Prostate gland (tissue), 2 donors: ENCODE results near the gene SGK2. TPM values are rescaled to one million over a fixed set of nuclear protein-coding genes. Genes with fewer than 3 reads are reported as not detected.

Experiments used
- DNase-seq: peaks from one replicate; pipeline ENCODE4 v3.0.0-alpha.2; 2019; ENCODE audit warnings: low spot score
- H3K27ac ChIP-seq, 2 donors: fragments of 200-600 bp; sonication (generic); 2 replicates each; pipeline ENCODE4 v1.5.1; 2017 to 2019
- H3K27me3 ChIP-seq: fragments of 200-600 bp; sonication (generic); replicated peaks from 2 replicates; pipeline ENCODE4 v1.5.1; 2019; ENCODE audit not compliant: insufficient read depth
- H3K36me3 ChIP-seq, 2 donors: fragments of 200-600 bp; sonication (generic); 1 replicate in 1 of 2; 2 replicates in 1 of 2; pipeline versions ENCODE4 v1.5.1 to v1.8.1; 2017 to 2019
- H3K4me1 ChIP-seq: fragments of 200-600 bp; sonication (generic); replicated peaks from 2 replicates; pipeline ENCODE4 v1.5.1; 2019
- H3K4me3 ChIP-seq, 2 donors: fragments of 200-600 bp; sonication (generic); 2 replicates each; pipeline ENCODE4 v1.5.1; 2017 to 2019
- H3K9me3 ChIP-seq: fragments of 200-600 bp; sonication (generic); 2 replicates; pipeline ENCODE4 v1.5.1; 2017
- POLR2A ChIP-seq: fragments of 450-650 bp; IDR thresholded peaks from one replicate; pipeline ENCODE4 v1.6.1; 2016; ENCODE audit warnings: antibody characterized with exemption, mild to moderate bottlenecking
- POLR2AphosphoS5 ChIP-seq: sonication (generic); formaldehyde crosslinking; IDR thresholded peaks from one replicate; pipeline ENCODE4 v1.6.1; 2017; ENCODE audit warnings: antibody characterized with exemption
- WGBS: methylation state at CpG from one replicate; pipeline ENCODE4 v1.1.5; 2018; 5-methylcytosine and 5-hydroxymethylcytosine counted together
- intact Hi-C: fragments of 100-400 bp; cut with DNase I; formaldehyde crosslinking; loops from one replicate; pipeline ENCODE4 v1.14.2; 2022
- total RNA-seq, 2 donors: library from RNA; depleted of rRNA; stranded (reverse); fragments of >200 nt; gene quantifications; one replicate each; pipeline ENCODE4 v1.1.0, GENCODE V29; 2016
- TF ChIP-seq, protein P1 (sequence below), 4 experiments: fragments of 200-600 bp in 2 of 4; fragments of 450-650 bp in 2 of 4; sonication (generic) in 2 of 4; IDR thresholded peaks; 1 replicate in 3 of 4; 2 replicates in 1 of 4; pipeline ENCODE4 v1.5.1; 2016 to 2019; ENCODE audit warnings: antibody characterized with exemption in 4 of 4, mild to moderate bottlenecking in 2 of 4, moderate library complexity in 2 of 4

The SGK2 gene
- total RNA-seq, 2 donors from 2014 or later = 0.68 to 4.5 TPM

DNA sequence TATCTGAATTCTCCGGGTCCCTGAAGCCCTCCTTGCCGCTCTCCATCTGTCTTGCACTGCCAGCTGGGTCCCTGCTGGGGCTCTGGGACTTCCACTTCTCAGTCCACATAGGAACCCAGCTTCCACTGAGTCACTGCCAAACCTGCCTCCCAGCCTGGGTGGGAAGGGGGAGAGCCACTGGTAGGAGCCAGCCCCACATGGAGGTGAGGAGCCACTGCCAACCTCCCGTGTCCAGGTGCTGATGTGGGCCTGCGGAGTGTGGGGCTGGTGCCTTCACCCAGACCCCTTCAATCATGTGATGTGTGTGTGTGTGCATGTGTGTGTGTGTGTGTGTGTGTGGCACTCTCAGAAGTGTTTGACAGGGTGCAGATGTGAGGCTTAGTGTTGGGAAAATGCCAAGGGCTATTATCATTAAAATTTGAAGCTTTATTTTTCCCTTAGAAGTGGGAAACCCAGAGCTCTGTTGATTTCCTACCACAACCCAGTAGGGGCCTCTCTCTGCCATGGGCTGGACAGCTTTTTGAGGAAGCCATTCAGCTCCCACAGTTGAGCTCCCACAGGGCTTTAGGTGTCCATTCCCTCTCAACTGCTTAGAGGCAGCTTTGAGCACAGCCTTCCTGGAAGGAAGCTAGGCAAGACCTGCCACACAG is 9.3 kb upstream of the SGK2 start:
- H3K9me3 ChIP-seq = no peaks in the 10 kb centered on the region
- intact Hi-C loops = no loop called here
- H3K4me1 ChIP-seq = no peaks in the 10 kb centered on the region
- TF ChIP-seq, protein P1, sequence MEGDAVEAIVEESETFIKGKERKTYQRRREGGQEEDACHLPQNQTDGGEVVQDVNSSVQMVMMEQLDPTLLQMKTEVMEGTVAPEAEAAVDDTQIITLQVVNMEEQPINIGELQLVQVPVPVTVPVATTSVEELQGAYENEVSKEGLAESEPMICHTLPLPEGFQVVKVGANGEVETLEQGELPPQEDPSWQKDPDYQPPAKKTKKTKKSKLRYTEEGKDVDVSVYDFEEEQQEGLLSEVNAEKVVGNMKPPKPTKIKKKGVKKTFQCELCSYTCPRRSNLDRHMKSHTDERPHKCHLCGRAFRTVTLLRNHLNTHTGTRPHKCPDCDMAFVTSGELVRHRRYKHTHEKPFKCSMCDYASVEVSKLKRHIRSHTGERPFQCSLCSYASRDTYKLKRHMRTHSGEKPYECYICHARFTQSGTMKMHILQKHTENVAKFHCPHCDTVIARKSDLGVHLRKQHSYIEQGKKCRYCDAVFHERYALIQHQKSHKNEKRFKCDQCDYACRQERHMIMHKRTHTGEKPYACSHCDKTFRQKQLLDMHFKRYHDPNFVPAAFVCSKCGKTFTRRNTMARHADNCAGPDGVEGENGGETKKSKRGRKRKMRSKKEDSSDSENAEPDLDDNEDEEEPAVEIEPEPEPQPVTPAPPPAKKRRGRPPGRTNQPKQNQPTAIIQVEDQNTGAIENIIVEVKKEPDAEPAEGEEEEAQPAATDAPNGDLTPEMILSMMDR (IDR thresholded peaks at IDR 0.05) = no peak
- no peak for TF ChIP-seq POLR2A
- TF ChIP-seq POLR2AphosphoS5 = no peak
- H3K27ac ChIP-seq = no peak overlapping the region
- H3K27me3 ChIP-seq = no peaks in the 10 kb centered on the region
- WGBS = 93% methylated on average over 4 of the region's 4 CpGs
- no peak for DNase-seq
- H3K36me3 ChIP-seq = no peaks in the 10 kb centered on the region
- no peak overlapping the region for H3K4me3 ChIP-seq

DNA sequence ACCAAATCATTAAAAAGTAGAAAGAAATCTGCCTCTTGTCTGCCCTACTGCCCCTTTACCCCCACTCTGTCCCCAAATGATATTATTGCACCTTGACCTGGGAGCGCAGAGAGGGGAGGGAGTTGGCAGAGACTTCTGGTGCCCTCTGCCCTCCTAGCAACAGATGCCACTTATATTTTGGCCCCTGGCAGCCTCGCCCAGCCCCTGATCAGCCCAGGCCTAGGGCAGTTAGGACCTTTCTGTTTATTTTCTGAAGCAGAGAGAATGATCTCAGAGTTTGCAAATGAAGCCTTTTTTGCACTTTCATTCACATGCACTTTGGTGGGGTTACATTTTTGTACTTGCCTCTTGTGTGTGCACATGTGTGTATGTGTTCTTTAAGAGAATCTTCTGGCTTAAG is 8.4 kb upstream of the SGK2 start:
- Histone ChIP-seq H3K27me3 (no peaks in the 10 kb centered on the region), H3K9me3 (no peaks in the 10 kb centered on the region), H3K27ac (no peak overlapping the region), H3K36me3 (no peaks in the 10 kb centered on the region), H3K4me3 (no peak overlapping the region), H3K4me1 (no peaks in the 10 kb centered on the region)
- WGBS = 93% methylated on average over 2 of the region's 2 CpGs
- intact Hi-C loops = no loop called here
- no peak for DNase-seq
- TF ChIP-seq, protein P1 (IDR thresholded peaks at IDR 0.05) = no peak
- TF ChIP-seq POLR2A (no peak), POLR2AphosphoS5 (no peak)

- Histone ChIP-seq H3K9me3 (no peaks in the 10 kb centered on the region), H3K27me3 (no peaks in the 10 kb centered on the region), H3K36me3 (no peaks in the 10 kb centered on the region), H3K27ac (no peak overlapping the region), H3K4me3 (no peak overlapping the region), H3K4me1 (no peaks in the 10 kb centered on the region)
- TF ChIP-seq POLR2A = no peak
- TF ChIP-seq POLR2AphosphoS5 = no peak
- intact Hi-C loops = no loop called here
- DNase-seq = no peak
- WGBS = 73% methylated on average over 3 of the region's 3 CpGs
Observed at GRCh38 chr20:43554369-43554768, 4.5 kb upstream of the SGK2 start.

- no peak for DNase-seq
- H3K4me3 ChIP-seq = no peak overlapping the region
- intact Hi-C loops = no loop called here
- no peaks in the 10 kb centered on the region for H3K36me3 ChIP-seq
- H3K27ac ChIP-seq = no peak overlapping the region
- no peaks in the 10 kb centered on the region for H3K4me1 ChIP-seq
- WGBS = 77% methylated on average over 8 of the region's 8 CpGs
- TF ChIP-seq, protein P1 (IDR thresholded peaks at IDR 0.05) = no peak
- TF ChIP-seq POLR2A = no peak
- no peaks in the 10 kb centered on the region for H3K9me3 ChIP-seq
- H3K27me3 ChIP-seq = no peaks in the 10 kb centered on the region
Observed at GRCh38 chr20:43559147-43559987, 540 bp downstream of the SGK2 start.

- H3K27ac ChIP-seq = no peak overlapping the region
- H3K4me3 ChIP-seq = no peak overlapping the region
- TF ChIP-seq, protein P1 (IDR thresholded peaks at IDR 0.05) = no peak
- TF ChIP-seq POLR2A (no peak), POLR2AphosphoS5 (no peak)
- DNase-seq = no peak
- no peaks in the 10 kb centered on the region for H3K4me1 ChIP-seq
- intact Hi-C loops = no loop called here
- H3K27me3 ChIP-seq = no peaks in the 10 kb centered on the region
- 86% methylated on average over 3 of the region's 3 CpGs for WGBS
- H3K9me3 ChIP-seq = no peaks in the 10 kb centered on the region
- no peaks in the 10 kb centered on the region for H3K36me3 ChIP-seq
Observed at GRCh38 chr20:43560974-43561373, 2.1 kb downstream of the SGK2 start.
